Duodenal mucosa (tissue), 2 donors: ENCODE data around the gene ZFAND3.

Source experiments
- H3K27ac ChIP-seq: one replicate; pipeline ENCODE4 v1.7.0; 2013; ENCODE audit warnings: low read depth, low read length
- H3K27me3 ChIP-seq, 2 donors: one replicate each; pipeline ENCODE4 v1.7.0; 2013; ENCODE audit warnings: low read length in 2 of 2, control low read depth in 1 of 2; ENCODE audit not compliant: insufficient read depth in 2 of 2, control insufficient read depth in 1 of 2
- H3K36me3 ChIP-seq, 2 donors: one replicate each; pipeline ENCODE4 v1.7.0; 2013; ENCODE audit warnings: low read length in 2 of 2, control low read depth in 1 of 2; ENCODE audit not compliant: insufficient read depth in 2 of 2, control insufficient read depth in 1 of 2
- H3K4me1 ChIP-seq, 2 donors: one replicate each; pipeline ENCODE4 v1.7.0; 2013; ENCODE audit warnings: low read length in 2 of 2, control low read depth in 1 of 2; ENCODE audit not compliant: insufficient read depth in 2 of 2, control insufficient read depth in 1 of 2
- H3K4me3 ChIP-seq, 2 donors: one replicate each; pipeline ENCODE4 v1.7.0; 2013; ENCODE audit warnings: low read length in 2 of 2, low read depth in 1 of 2
- H3K9ac ChIP-seq, 2 donors: one replicate each; pipeline ENCODE4 v1.7.0; 2013; ENCODE audit warnings: low read length in 2 of 2, low read depth in 1 of 2
- H3K9me3 ChIP-seq, 2 donors: one replicate each; pipeline ENCODE4 v1.7.0; 2013; ENCODE audit warnings: low read length in 2 of 2, control low read depth in 1 of 2; ENCODE audit not compliant: control insufficient read depth in 1 of 2

ZFAND3 gene

GRCh38 chr6:38107073-38107472 lies 287.5 kb downstream of the ZFAND3 start:
- Histone ChIP-seq H3K9ac (no peak overlapping the region), H3K4me1 (peaks cover 0 to 9% of the 10 kb centered on the region in 2 donors), H3K36me3 (peaks cover 0 to 9% of the 10 kb centered on the region in 2 donors), H3K27ac (no peak overlapping the region), H3K4me3 (no peak overlapping the region), H3K9me3 (no peaks in the 10 kb centered on the region), H3K27me3 (no peaks in the 10 kb centered on the region)

GRCh38 chr6:38110481-38110971 lies 291.0 kb downstream of the ZFAND3 start:
- no peak overlapping the region for H3K4me3 ChIP-seq
- H3K4me1 ChIP-seq: peaks cover 7 to 22% of the 10 kb centered on the region in 2 donors
- peaks cover 0 to 8% of the 10 kb centered on the region in 2 donors for H3K36me3 ChIP-seq
- H3K27me3 ChIP-seq: no peaks in the 10 kb centered on the region
- H3K9me3 ChIP-seq: no peaks in the 10 kb centered on the region
- no peak overlapping the region for H3K27ac ChIP-seq
- H3K9ac ChIP-seq: no peak overlapping the region

- Histone ChIP-seq H3K9me3 (no peaks in the 10 kb centered on the region), H3K4me3 (no peak overlapping the region), H3K27me3 (no peaks in the 10 kb centered on the region), H3K36me3 (peaks cover 0 to 8% of the 10 kb centered on the region in 2 donors), H3K9ac (no peak overlapping the region), H3K27ac (no peak overlapping the region), H3K4me1 (peaks cover 10 to 25% of the 10 kb centered on the region in 2 donors)
Measured at GRCh38 chr6:38112181-38112580, 292.7 kb downstream of the ZFAND3 start.

- Histone ChIP-seq H3K4me1 (peaks cover 10 to 25% of the 10 kb centered on the region in 2 donors), H3K9me3 (no peaks in the 10 kb centered on the region), H3K9ac (no peak overlapping the region), H3K36me3 (peaks cover 2 to 22% of the 10 kb centered on the region in 2 donors), H3K27ac (no peak overlapping the region), H3K27me3 (no peaks in the 10 kb centered on the region), H3K4me3 (no peak overlapping the region)
Measured at GRCh38 chr6:38113825-38114576, 294.5 kb downstream of the ZFAND3 start.

- Histone ChIP-seq H3K27ac (no peak overlapping the region), H3K4me3 (no peak overlapping the region)
Measured at GRCh38 chr6:38114976-38115625, 295.6 kb downstream of the ZFAND3 start.

GRCh38 chr6:38115626-38116008 lies 296.1 kb downstream of the ZFAND3 start:
- no peaks in the 10 kb centered on the region for H3K9me3 ChIP-seq
- no peak overlapping the region for H3K4me3 ChIP-seq

More at GRCh38 chr6:38114976-38115625, 295.6 kb downstream of the ZFAND3 start:
- H3K9ac ChIP-seq: no peak overlapping the region
- H3K4me1 ChIP-seq: peaks cover 10 to 25% of the 10 kb centered on the region in 2 donors
- H3K9me3 ChIP-seq: no peaks in the 10 kb centered on the region
- H3K36me3 ChIP-seq: peaks cover 8 to 31% of the 10 kb centered on the region in 2 donors
- H3K27me3 ChIP-seq: no peaks in the 10 kb centered on the region

GRCh38 chr6:38116248-38116647 lies 296.7 kb downstream of the ZFAND3 start:
- Histone ChIP-seq H3K27ac (no peak overlapping the region), H3K9ac (no peak overlapping the region)

More at GRCh38 chr6:38115626-38116008, 296.1 kb downstream of the ZFAND3 start:
- Histone ChIP-seq H3K36me3 (peaks cover 8 to 31% of the 10 kb centered on the region in 2 donors), H3K27me3 (no peaks in the 10 kb centered on the region), H3K9ac (no peak overlapping the region), H3K27ac (no peak overlapping the region), H3K4me1 (peaks cover 10 to 20% of the 10 kb centered on the region in 2 donors)

GRCh38 chr6:38117281-38117680 lies 297.8 kb downstream of the ZFAND3 start:
- Histone ChIP-seq H3K27me3 (no peaks in the 10 kb centered on the region), H3K4me3 (no peak overlapping the region), H3K4me1 (peaks cover 10 to 16% of the 10 kb centered on the region in 2 donors), H3K27ac (no peak overlapping the region), H3K9ac (no peak overlapping the region), H3K36me3 (peaks cover 8 to 30% of the 10 kb centered on the region in 2 donors), H3K9me3 (no peaks in the 10 kb centered on the region)

More at GRCh38 chr6:38116248-38116647, 296.7 kb downstream of the ZFAND3 start:
- H3K36me3 ChIP-seq: peaks cover 8 to 31% of the 10 kb centered on the region in 2 donors
- no peaks in the 10 kb centered on the region for H3K27me3 ChIP-seq
- H3K9me3 ChIP-seq: no peaks in the 10 kb centered on the region
- H3K4me3 ChIP-seq: no peak overlapping the region
- peaks cover 10 to 16% of the 10 kb centered on the region in 2 donors for H3K4me1 ChIP-seq

GRCh38 chr6:38118791-38119365 lies 299.4 kb downstream of the ZFAND3 start:
- Histone ChIP-seq H3K9me3 (no peaks in the 10 kb centered on the region), H3K27ac (no peak overlapping the region), H3K4me1 (peaks cover 10 to 16% of the 10 kb centered on the region in 2 donors), H3K36me3 (peaks cover 8 to 30% of the 10 kb centered on the region in 2 donors), H3K4me3 (no peak overlapping the region), H3K27me3 (no peaks in the 10 kb centered on the region), H3K9ac (no peak overlapping the region)

GRCh38 chr6:38119516-38119915 lies 300.0 kb downstream of the ZFAND3 start:
- Histone ChIP-seq H3K4me3 (no peak overlapping the region), H3K9ac (no peak overlapping the region), H3K4me1 (peaks cover 10 to 13% of the 10 kb centered on the region in 2 donors), H3K36me3 (peaks cover 8 to 30% of the 10 kb centered on the region in 2 donors), H3K27ac (no peak overlapping the region), H3K9me3 (no peaks in the 10 kb centered on the region), H3K27me3 (no peaks in the 10 kb centered on the region)
